H1 (cell line): ENCODE measurements around the gene DZIP1L. TPM values are rescaled to one million over a fixed set of nuclear protein-coding genes. Genes with fewer than 3 reads are reported as not detected.

ENCODE experiments used
- CTCF ChIA-PET: fragments of 300-600 bp; sonication (Branson Sonifier 250); formaldehyde crosslinking; loops from one replicate; lab custom pipeline; 2021; ENCODE audit not compliant: partially characterized antibody; lab: Charles Lee
- POLR2A ChIA-PET: fragments of 300-600 bp; sonication (Branson Sonifier 250); formaldehyde crosslinking; loops from one replicate; lab custom pipeline; 2021; ENCODE audit warnings: inconsistent platforms; ENCODE audit not compliant: partially characterized antibody; lab: Charles Lee
- DNase-seq, 2 experiments: peaks; one replicate each; pipeline versions ENCODE4 v3.0.0 to v3.0.0-alpha.2; 2010 to 2022; ENCODE audit warnings: low spot score in 2 of 2, low read depth in 1 of 2, mixed read lengths in 1 of 2
- FAIRE-seq: peaks from 2 replicates; lab custom pipeline; 2011; peaks lifted over from hg19 to GRCh38; lab: Jason Lieb, UNC
- H2AFZ ChIP-seq: 2 replicates; pipeline ENCODE4 v1.8.1; 2012; ENCODE audit warnings: low read length, inconsistent platforms
- H2AK5ac ChIP-seq: 2 replicates; pipeline ENCODE4 v1.6.1; 2013; ENCODE audit warnings: low read depth, low read length
- H2BK120ac ChIP-seq: replicated peaks from 2 replicates; pipeline ENCODE3; 2013; ENCODE audit warnings: low read depth, low read length, inconsistent platforms
- H2BK12ac ChIP-seq: 2 replicates; pipeline ENCODE4 v1.6.1; 2013; ENCODE audit warnings: low read depth, low read length
- H2BK15ac ChIP-seq: 2 replicates; pipeline ENCODE4 v1.6.1; 2013; ENCODE audit warnings: low read length
- H2BK20ac ChIP-seq: 2 replicates; pipeline ENCODE4 v1.6.1; 2013; ENCODE audit warnings: low read length
- H2BK5ac ChIP-seq: 2 replicates; pipeline ENCODE4 v1.6.1; 2013; ENCODE audit warnings: low read depth, low read length
- H3K14ac ChIP-seq: 2 replicates; pipeline ENCODE4 v1.6.1; 2013; ENCODE audit warnings: inconsistent platforms; ENCODE audit not compliant: insufficient read length
- H3K18ac ChIP-seq: 2 replicates; pipeline ENCODE4 v1.6.1; 2013; ENCODE audit warnings: low read length; ENCODE audit errors: extremely low read depth
- H3K23ac ChIP-seq: 2 replicates; pipeline ENCODE4 v1.6.1; 2013; ENCODE audit warnings: inconsistent platforms; ENCODE audit not compliant: insufficient read length
- H3K23me2 ChIP-seq: 2 replicates; pipeline ENCODE4 v1.6.1; 2013; ENCODE audit warnings: low read depth, low read length
- H3K27ac ChIP-seq: 2 replicates; pipeline ENCODE4 v1.6.1; 2011; ENCODE audit warnings: low read depth, low read length, inconsistent platforms
- H3K27me3 ChIP-seq, 4 experiments: replicated peaks in 1 of 4; 1 replicate in 1 of 4; 2 replicates in 3 of 4; pipeline versions ENCODE4 v1.6.1 to v1.8.1; 2011 to 2013; ENCODE audit warnings: low read length in 3 of 4, mild to moderate bottlenecking in 3 of 4, inconsistent platforms in 2 of 4, mixed read lengths in 2 of 4, moderate library complexity in 1 of 4; ENCODE audit not compliant: control insufficient read depth in 3 of 4, insufficient read depth in 3 of 4; ENCODE audit errors: extremely low read depth in 1 of 4
- H3K36me3 ChIP-seq, 4 experiments: 2 replicates each; pipeline versions ENCODE4 v1.6.1 to v1.8.1; 2011 to 2013; ENCODE audit warnings: mild to moderate bottlenecking in 4 of 4, low read length in 3 of 4, moderate library complexity in 2 of 4, control low read depth in 1 of 4, inconsistent platforms in 1 of 4; ENCODE audit not compliant: insufficient read depth in 4 of 4, control insufficient read depth in 2 of 4
- H3K4ac ChIP-seq: replicated peaks from 2 replicates; pipeline ENCODE3; 2013; ENCODE audit warnings: low read length, low read depth, mixed read lengths, inconsistent platforms; ENCODE audit not compliant: insufficient read length
- H3K4me1 ChIP-seq, 4 experiments: replicated peaks in 1 of 4; 1 replicate in 1 of 4; 2 replicates in 3 of 4; pipeline versions ENCODE4 v1.6.1 to v1.8.1; 2011 to 2013; ENCODE audit warnings: low read length in 3 of 4, inconsistent platforms in 2 of 4, mixed read lengths in 1 of 4; ENCODE audit not compliant: insufficient read depth in 4 of 4, control insufficient read depth in 3 of 4
- H3K4me2 ChIP-seq, 2 experiments: 2 replicates each; pipeline versions ENCODE4 v1.6.1 to v1.8.1; 2011 to 2013; ENCODE audit warnings: low read depth in 2 of 2, low read length in 2 of 2, control low read depth in 1 of 2, inconsistent platforms in 1 of 2, mild to moderate bottlenecking in 1 of 2; ENCODE audit not compliant: insufficient read depth in 1 of 2
- H3K4me3 ChIP-seq, 4 experiments: fragments of 200-600, 300-600 bp in 1 of 4; sonication (generic), shearing (Covaris generic), sonication (Bioruptor Twin) in 1 of 4; 2 replicates each; pipeline versions ENCODE4 v1.5.1 to v1.8.1; 2011 to 2016; ENCODE audit warnings: low read length in 4 of 4, low read depth in 3 of 4, control low read depth in 2 of 4, inconsistent platforms in 2 of 4, mild to moderate bottlenecking in 2 of 4, mixed read lengths in 1 of 4, moderate library complexity in 1 of 4; ENCODE audit not compliant: insufficient read depth in 2 of 4; ENCODE audit errors: extremely low read depth in 1 of 4
- H3K56ac ChIP-seq: replicated peaks from 2 replicates; pipeline ENCODE3; 2013; ENCODE audit warnings: low read depth, mild to moderate bottlenecking, mixed read lengths, low read length, inconsistent platforms; ENCODE audit not compliant: insufficient read length
- H3K79me1 ChIP-seq: 2 replicates; pipeline ENCODE4 v1.6.1; 2013; ENCODE audit warnings: low read depth, low read length, control low read depth
- H3K79me2 ChIP-seq, 2 experiments: 2 replicates each; pipeline versions ENCODE4 v1.6.1 to v1.8.1; 2012 to 2013; ENCODE audit warnings: low read length in 2 of 2, mild to moderate bottlenecking in 2 of 2, inconsistent platforms in 1 of 2; ENCODE audit not compliant: insufficient read depth in 2 of 2, control insufficient read depth in 1 of 2
- H3K9ac ChIP-seq, 4 experiments: replicated peaks in 1 of 4; 1 replicate in 1 of 4; 2 replicates in 3 of 4; pipeline versions ENCODE4 v1.6.1 to v1.8.1; 2011 to 2013; ENCODE audit warnings: low read depth in 3 of 4, low read length in 3 of 4, control low read depth in 2 of 4, mild to moderate bottlenecking in 2 of 4, moderate library complexity in 2 of 4, inconsistent platforms in 1 of 4; ENCODE audit errors: extremely low read depth in 1 of 4
- H3K9me3 ChIP-seq, 2 experiments: 2 replicates each; pipeline versions ENCODE4 v1.6.1 to v1.8.1; 2012 to 2013; ENCODE audit warnings: mild to moderate bottlenecking in 2 of 2, moderate library complexity in 2 of 2, control low read depth in 1 of 2, inconsistent platforms in 1 of 2, low read depth in 1 of 2, low read length in 1 of 2, mixed read lengths in 1 of 2; ENCODE audit not compliant: insufficient read depth in 2 of 2
- H4K20me1 ChIP-seq, 2 experiments: replicated peaks in 1 of 2; 2 replicates each; pipeline versions ENCODE3 to v1.8.1; 2011 to 2013; ENCODE audit warnings: inconsistent platforms in 2 of 2, low read length in 2 of 2, mild to moderate bottlenecking in 1 of 2; ENCODE audit not compliant: insufficient read depth in 2 of 2, control insufficient read depth in 1 of 2
- H4K5ac ChIP-seq: 2 replicates; pipeline ENCODE4 v1.6.1; 2013; ENCODE audit warnings: low read length, low read depth, mixed read lengths, inconsistent platforms; ENCODE audit not compliant: insufficient read length
- H4K8ac ChIP-seq: 2 replicates; pipeline ENCODE4 v1.8.0; 2013; ENCODE audit warnings: mild to moderate bottlenecking, moderate library complexity, low read length, inconsistent platforms; ENCODE audit not compliant: insufficient read depth; ENCODE audit errors: extremely low read depth
- H4K91ac ChIP-seq: replicated peaks from 2 replicates; pipeline ENCODE3; 2013; ENCODE audit warnings: low read length, mixed read lengths, inconsistent platforms; ENCODE audit not compliant: insufficient read length
- ATF2 ChIP-seq: IDR thresholded peaks from 2 replicates; pipeline ENCODE4 v1.6.1; 2012; ENCODE audit warnings: low read length, inconsistent platforms
- ATF3 ChIP-seq: IDR thresholded peaks from 2 replicates; pipeline ENCODE4 v1.6.1; 2011; ENCODE audit warnings: low read depth, mild to moderate bottlenecking, low read length; ENCODE audit not compliant: insufficient read depth
- BACH1 ChIP-seq: IDR thresholded peaks from 2 replicates; pipeline ENCODE4 v1.6.1; 2012; ENCODE audit warnings: low read length, improper control_type of control experiment
- CBX5 ChIP-seq: fragments of 300-800, 300-1000 bp; sonication (generic); IDR thresholded peaks from 2 replicates; pipeline ENCODE4 v1.7.1; 2016; ENCODE audit warnings: antibody characterized with exemption, low read length, low read depth
- JUND ChIP-seq: IDR thresholded peaks from 2 replicates; pipeline ENCODE4 v1.6.1; 2011; ENCODE audit warnings: mild to moderate bottlenecking, improper control_type of control experiment, low read length
- KDM5A ChIP-seq: fragments of 200-600 bp; IDR thresholded peaks from 2 replicates; pipeline ENCODE4 v1.7.1; 2012; ENCODE audit warnings: mild to moderate bottlenecking, low read length, inconsistent platforms, mixed read lengths
- NANOG ChIP-seq: IDR thresholded peaks from 2 replicates; pipeline ENCODE4 v1.6.1; 2011; ENCODE audit warnings: low read length, low read depth, mild to moderate bottlenecking, inconsistent platforms; ENCODE audit not compliant: insufficient read depth, poor library complexity, severe bottlenecking
- SAP30 ChIP-seq: fragments of 300-600 bp; sonication (generic); IDR thresholded peaks from 2 replicates; pipeline ENCODE4 v1.7.1; 2012; ENCODE audit warnings: low read length, moderate library complexity, mild to moderate bottlenecking, inconsistent platforms; ENCODE audit not compliant: insufficient read depth, insufficient replicate concordance
- TBP ChIP-seq: IDR thresholded peaks from 2 replicates; pipeline ENCODE4 v1.6.1; 2011; ENCODE audit warnings: low read depth, low read length, improper control_type of control experiment
- TCF12 ChIP-seq: IDR thresholded peaks from 2 replicates; pipeline ENCODE4 v1.6.1; 2011; ENCODE audit warnings: low read depth, mild to moderate bottlenecking, low read length
- USF2 ChIP-seq: IDR thresholded peaks from 2 replicates; pipeline ENCODE4 v1.6.1; 2011; ENCODE audit warnings: low read length, improper control_type of control experiment
- WGBS, 2 experiments: shearing (Covaris generic) in 1 of 2; methylation state at CpG; one replicate each; pipeline versions ENCODE4 v1.1.6 to v1.1.7; 2013 to 2015; ENCODE audit warnings: low lambda C conversion rate in 2 of 2, mixed read lengths in 2 of 2, inconsistent platforms in 1 of 2, low coverage in 1 of 2, missing lambda C conversion rate in 1 of 2; ENCODE audit not compliant: insufficient replicate concordance in 2 of 2, insufficient coverage in 1 of 2, insufficient read length in 1 of 2; ENCODE audit errors: extremely low coverage in 1 of 2, missing lambda C conversion rate in 1 of 2; 5-methylcytosine and 5-hydroxymethylcytosine counted together
- polyA plus RNA-seq, 7 experiments: library from polyadenylated mRNA; depleted of rRNA in 3 of 7; stranded (reverse) in 5 of 7; unstranded in 2 of 7; fragments of >200 nt in 5 of 7; fragments of 200-250 nt in 2 of 7; gene quantifications; 1 replicate in 5 of 7; 2 replicates in 1 of 7; 4 replicates in 1 of 7; pipeline versions ENCODE4 v1.2.1 to v1.2.3, GENCODE V29; 2011 to 2013; ENCODE audit warnings: missing spikeins in 2 of 7, mixed read lengths in 2 of 7
- total RNA-seq: library from RNA; stranded (reverse); fragmentation: NEBNext Ultra II Directional; extraction: Animal tissue kit (Norgen Biotek cat#: 25700); gene quantifications from 2 replicates; pipeline ENCODE4 v1.2.1, GENCODE V29; 2021

DZIP1L gene
- total and polyA plus RNA-seq, 2 of the 8 experiments (the other 6 are each of a cell fraction or from before 2014, with no cell fraction given) = 6.5 to 8.3 TPM

GRCh38 chr3:138165061-138165460 lies 49.7 kb upstream of the DZIP1L start:
- DNase-seq (no peak), FAIRE-seq (no peak)
- Histone ChIP-seq H3K79me1 (no peaks in the 10 kb centered on the region), H2BK12ac (no peak overlapping the region), H3K4me3 (no peak overlapping the region), H4K20me1 (no peaks in the 10 kb centered on the region), H3K9ac (no peak overlapping the region), H3K14ac (no peak overlapping the region), H3K27ac (no peak overlapping the region), H2BK15ac (no peak overlapping the region), H3K4ac (no peak overlapping the region), H2AK5ac (no peak overlapping the region), H3K79me2 (no peaks in the 10 kb centered on the region), H3K4me1 (no peaks in the 10 kb centered on the region), H4K8ac (no peak overlapping the region), H3K4me2 (no peak overlapping the region), H4K5ac (no peak overlapping the region), H2AFZ (no peak overlapping the region), H3K56ac (no peak overlapping the region), H3K23ac (no peak overlapping the region), H3K27me3 (no peaks in the 10 kb centered on the region), H3K23me2 (no peaks in the 10 kb centered on the region), H3K9me3 (no peaks in the 10 kb centered on the region), H4K91ac (no peak overlapping the region), H2BK5ac (no peak overlapping the region), H3K18ac (no peak overlapping the region), H2BK20ac (no peak overlapping the region), H3K36me3 (peaks cover 8 to 61% (median 34%) of the 10 kb centered on the region in 4 experiments), H2BK120ac (no peak overlapping the region)
- CTCF ChIA-PET = no interaction called here
- 100% methylated on average over 2 of the region's 2 CpGs; no CpG with 5 or more reads in 1 of the 2 experiments for WGBS, 2 experiments
- POLR2A ChIA-PET = interaction anchor here (0.7 kb wide), 1 partner anchor 36 kb away, joined by 3 read pairs; no protein-coding TSS in a partner anchor
- no peak for TF ChIP-seq SAP30
- TF ChIP-seq CBX5 = no peak
- no peak for TF ChIP-seq TCF12
- no peak for TF ChIP-seq JUND
- no peak for TF ChIP-seq USF2
- no peak for TF ChIP-seq ATF2
- TF ChIP-seq TBP = no peak
- no peak for TF ChIP-seq ATF3
- TF ChIP-seq KDM5A = no peak
- no peak for TF ChIP-seq NANOG
- TF ChIP-seq BACH1 = no peak
